GM23338 (cell line): Measurements from ENCODE around the gene KLHL1.

ENCODE experiments used
- EZH2phosphoT487 ChIP-seq: fragments of 200-600 bp; sonication (generic); IDR thresholded peaks from one replicate; pipeline ENCODE4 v1.8.1; 2018; ENCODE audit warnings: antibody characterized with exemption; ENCODE audit not compliant: unreplicated experiment
- POLR2AphosphoS5 ChIP-seq: IDR thresholded peaks from 2 replicates; pipeline ENCODE4 v1.6.1; 2016; ENCODE audit warnings: antibody characterized with exemption, low read depth
- TF ChIP-seq, protein P1 (sequence below), 2 experiments: fragments of 200-600 bp in 1 of 2; sonication (generic) in 1 of 2; conservative IDR thresholded peaks; 2 replicates each; pipeline versions ENCODE4 v1.5.1 to v1.6.1; 2016 to 2017; ENCODE audit warnings: antibody characterized with exemption in 2 of 2, low read depth in 2 of 2, mild to moderate bottlenecking in 2 of 2, moderate library complexity in 1 of 2
- TF ChIP-seq, protein P2 (sequence below): IDR thresholded peaks from one replicate; pipeline ENCODE4 v1.6.1; 2018; ENCODE audit warnings: antibody characterized with exemption; ENCODE audit not compliant: unreplicated experiment

DNA sequence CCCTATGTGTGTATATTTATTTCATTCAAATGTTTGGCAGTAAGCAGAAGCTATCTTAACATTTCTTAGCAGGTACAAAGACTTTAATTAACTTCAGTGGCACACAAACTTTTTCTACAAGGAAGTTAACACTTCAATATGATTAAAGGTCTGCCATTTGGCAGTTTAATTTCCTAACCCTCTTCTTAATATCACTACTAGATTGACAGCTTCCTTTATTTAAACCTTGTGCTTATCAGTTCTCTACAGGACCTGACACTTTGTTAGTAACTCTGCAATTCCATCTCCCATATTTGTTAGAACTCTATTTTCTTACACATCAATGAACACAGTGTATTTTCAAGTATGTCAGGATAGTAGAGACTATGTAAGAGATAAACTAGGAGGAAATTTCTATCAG lies 153.0 kb downstream of the KLHL1 start:
- TF ChIP-seq, protein P1, sequence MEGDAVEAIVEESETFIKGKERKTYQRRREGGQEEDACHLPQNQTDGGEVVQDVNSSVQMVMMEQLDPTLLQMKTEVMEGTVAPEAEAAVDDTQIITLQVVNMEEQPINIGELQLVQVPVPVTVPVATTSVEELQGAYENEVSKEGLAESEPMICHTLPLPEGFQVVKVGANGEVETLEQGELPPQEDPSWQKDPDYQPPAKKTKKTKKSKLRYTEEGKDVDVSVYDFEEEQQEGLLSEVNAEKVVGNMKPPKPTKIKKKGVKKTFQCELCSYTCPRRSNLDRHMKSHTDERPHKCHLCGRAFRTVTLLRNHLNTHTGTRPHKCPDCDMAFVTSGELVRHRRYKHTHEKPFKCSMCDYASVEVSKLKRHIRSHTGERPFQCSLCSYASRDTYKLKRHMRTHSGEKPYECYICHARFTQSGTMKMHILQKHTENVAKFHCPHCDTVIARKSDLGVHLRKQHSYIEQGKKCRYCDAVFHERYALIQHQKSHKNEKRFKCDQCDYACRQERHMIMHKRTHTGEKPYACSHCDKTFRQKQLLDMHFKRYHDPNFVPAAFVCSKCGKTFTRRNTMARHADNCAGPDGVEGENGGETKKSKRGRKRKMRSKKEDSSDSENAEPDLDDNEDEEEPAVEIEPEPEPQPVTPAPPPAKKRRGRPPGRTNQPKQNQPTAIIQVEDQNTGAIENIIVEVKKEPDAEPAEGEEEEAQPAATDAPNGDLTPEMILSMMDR (conservative IDR thresholded peaks at IDR 0.05; ENCODE audit: low read depth in 2 of 2), result no peak
- TF ChIP-seq POLR2AphosphoS5 (no peak), EZH2phosphoT487 (no peak)
- TF ChIP-seq, protein P2, sequence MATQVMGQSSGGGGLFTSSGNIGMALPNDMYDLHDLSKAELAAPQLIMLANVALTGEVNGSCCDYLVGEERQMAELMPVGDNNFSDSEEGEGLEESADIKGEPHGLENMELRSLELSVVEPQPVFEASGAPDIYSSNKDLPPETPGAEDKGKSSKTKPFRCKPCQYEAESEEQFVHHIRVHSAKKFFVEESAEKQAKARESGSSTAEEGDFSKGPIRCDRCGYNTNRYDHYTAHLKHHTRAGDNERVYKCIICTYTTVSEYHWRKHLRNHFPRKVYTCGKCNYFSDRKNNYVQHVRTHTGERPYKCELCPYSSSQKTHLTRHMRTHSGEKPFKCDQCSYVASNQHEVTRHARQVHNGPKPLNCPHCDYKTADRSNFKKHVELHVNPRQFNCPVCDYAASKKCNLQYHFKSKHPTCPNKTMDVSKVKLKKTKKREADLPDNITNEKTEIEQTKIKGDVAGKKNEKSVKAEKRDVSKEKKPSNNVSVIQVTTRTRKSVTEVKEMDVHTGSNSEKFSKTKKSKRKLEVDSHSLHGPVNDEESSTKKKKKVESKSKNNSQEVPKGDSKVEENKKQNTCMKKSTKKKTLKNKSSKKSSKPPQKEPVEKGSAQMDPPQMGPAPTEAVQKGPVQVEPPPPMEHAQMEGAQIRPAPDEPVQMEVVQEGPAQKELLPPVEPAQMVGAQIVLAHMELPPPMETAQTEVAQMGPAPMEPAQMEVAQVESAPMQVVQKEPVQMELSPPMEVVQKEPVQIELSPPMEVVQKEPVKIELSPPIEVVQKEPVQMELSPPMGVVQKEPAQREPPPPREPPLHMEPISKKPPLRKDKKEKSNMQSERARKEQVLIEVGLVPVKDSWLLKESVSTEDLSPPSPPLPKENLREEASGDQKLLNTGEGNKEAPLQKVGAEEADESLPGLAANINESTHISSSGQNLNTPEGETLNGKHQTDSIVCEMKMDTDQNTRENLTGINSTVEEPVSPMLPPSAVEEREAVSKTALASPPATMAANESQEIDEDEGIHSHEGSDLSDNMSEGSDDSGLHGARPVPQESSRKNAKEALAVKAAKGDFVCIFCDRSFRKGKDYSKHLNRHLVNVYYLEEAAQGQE, result no peak
